ENCODE data around the gene BCAS4.
"Not testable (repeated sequence)": the region's sequence is repeated elsewhere in the genome, so short reads cannot be mapped to it uniquely, and the experiment has no call there.

The BCAS4 gene

DNA sequence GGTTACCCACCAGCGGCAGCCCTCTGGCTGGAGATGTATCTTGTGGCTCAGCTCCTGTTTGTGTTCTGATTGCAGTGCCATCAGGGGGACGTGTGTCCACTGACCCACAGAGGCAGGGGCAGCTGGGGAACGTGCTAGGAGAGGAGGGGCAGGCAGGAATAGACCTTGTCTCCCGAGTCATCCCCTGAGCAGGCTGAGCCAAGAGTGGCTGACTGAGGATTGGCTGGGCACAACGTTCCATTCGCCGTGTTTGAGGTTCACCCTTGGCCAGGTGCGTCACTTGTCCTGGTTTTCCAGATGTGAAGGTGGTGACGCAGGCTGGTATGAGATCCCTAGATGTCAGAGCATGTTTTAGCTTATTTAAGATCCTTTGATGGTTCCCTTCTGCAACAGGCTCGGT is 78.7 kb downstream of the BCAS4 start:
- DNase-seq (ENCODE audit: extremely low read depth in 1 of 2, low read depth in 1 of 2), result no peak

DNA sequence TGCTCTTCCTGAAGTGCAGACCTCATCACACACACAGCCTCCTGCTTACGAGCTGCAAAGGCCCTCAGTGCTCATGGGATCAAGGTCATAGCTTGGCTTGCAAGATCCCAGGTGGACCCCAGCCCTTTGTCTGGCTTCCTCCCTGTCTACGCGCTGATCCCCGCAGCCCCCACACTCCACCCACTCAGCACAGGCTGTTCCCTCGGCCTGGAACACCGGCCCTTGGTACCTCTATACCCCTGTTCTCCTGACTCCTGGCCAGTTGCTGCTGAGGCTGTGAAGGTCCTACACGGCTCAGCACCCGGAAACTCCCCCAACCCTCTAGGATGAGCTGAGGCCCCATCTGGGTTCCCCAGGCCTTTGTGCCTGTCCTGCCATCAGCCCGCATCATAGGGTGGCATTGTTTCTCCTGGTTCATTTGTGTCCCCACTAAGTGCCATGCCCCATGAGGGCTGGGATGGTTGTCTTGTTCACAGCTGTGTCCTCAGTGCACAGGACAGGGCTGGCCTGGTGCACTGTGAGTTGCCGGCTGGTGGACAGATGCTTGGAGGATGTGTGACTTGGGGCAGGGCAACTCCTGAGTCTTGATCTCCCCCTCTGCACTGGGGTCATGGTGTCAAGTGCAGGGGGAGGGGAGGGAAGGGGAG is 79.4 kb downstream of the BCAS4 start:
- DNase-seq (ENCODE audit: extremely low read depth in 1 of 2, low read depth in 1 of 2), result no peak

DNA sequence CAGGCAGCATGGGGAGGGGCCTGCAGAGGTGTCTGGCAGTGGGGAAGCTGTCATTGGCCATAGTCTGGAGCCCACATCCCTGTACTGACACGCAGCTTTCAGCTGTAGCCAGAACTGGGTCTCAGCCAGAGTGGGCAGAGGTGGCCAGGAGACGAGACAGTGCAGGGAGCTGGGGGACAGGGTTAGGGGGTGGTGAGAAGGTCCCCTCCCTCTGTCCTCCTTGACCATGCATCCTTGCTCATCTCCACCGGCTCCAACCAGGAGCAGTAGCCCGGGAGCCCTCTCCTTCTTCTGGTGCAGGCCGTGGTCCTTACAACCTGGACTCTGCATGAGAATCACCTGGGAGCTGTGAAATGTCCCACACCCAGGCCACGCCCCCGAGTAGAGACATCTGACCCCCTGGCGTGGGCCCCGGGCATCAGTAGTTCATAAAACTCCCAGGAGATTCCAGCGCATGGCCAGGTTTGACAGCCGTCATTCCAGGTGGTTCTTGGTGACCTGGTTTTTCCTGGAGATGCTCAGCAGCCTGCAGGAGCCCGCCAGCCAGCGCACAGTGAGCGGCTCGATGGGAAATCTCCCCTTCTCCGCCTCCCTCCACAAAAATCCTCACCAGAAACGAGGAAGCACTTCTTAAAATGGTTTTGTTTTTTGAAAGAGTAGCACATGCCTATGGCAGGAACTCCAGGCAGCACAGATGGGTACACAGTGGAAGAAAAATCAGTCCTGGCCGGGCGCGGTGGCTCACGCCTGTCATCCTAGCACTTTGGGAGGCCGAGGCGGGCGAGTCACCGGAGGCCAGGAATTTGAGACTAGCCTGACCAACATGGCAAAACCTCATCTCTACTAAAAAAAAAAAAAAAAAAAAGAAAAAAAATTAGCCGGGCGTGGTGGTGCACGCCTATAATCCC is 80.2 kb downstream of the BCAS4 start:
- DNase-seq (ENCODE audit: extremely low read depth in 1 of 2, low read depth in 1 of 2), result no peak

DNA sequence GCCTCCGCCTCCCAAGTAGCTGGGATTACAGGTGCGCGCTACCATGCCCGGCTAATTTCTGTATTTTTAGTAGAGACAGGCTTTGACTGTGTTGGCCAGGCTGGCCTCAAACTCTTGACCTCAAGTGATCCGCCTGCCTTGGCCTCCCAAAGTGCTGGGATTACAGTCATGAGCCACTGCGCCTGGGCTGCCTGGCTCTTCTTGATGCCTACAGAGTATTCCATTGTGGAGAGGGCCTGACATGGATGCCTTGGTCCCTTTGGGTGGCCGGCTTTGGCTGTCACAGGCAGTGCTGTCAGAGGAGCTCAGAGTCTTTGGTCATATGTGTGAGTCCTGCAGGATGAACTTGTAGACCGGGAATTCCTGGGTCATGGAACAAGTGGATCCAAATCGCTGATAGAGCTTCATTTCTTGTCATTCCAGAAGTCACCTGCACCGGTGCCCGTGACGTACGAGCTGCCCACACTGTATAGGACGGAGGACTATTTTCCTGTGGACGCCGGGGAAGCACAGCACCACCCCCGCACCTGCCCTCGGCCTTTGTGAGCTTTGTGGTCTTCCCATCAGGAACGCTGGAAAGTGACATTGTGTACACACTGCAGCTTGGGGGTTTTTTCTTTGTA is 81.3 kb downstream of the BCAS4 start:
- DNase-seq (ENCODE audit: extremely low read depth in 1 of 2, low read depth in 1 of 2), result no peak

DNA sequence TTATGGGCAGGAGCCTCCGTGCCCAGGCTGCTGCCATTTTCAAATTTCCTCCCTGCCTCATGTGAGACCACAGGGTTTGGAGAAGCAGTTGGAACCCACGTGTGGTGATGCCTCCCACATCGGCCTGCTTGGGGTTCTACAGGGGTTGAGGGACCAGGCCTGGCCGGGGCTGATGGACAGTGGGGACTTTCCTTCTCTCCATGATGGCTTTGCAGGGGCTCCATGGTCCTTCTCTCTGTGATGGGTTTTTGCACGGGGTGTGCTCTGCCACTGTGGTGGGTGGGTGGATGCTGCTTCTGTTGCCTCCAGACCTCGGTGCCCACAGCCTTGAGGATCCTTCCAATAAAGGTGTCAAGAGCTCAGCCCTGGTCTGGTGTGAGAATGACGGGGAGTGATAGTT is 82.0 kb downstream of the BCAS4 start:
- DNase-seq (ENCODE audit: extremely low read depth in 1 of 2, low read depth in 1 of 2), result no peak

DNA sequence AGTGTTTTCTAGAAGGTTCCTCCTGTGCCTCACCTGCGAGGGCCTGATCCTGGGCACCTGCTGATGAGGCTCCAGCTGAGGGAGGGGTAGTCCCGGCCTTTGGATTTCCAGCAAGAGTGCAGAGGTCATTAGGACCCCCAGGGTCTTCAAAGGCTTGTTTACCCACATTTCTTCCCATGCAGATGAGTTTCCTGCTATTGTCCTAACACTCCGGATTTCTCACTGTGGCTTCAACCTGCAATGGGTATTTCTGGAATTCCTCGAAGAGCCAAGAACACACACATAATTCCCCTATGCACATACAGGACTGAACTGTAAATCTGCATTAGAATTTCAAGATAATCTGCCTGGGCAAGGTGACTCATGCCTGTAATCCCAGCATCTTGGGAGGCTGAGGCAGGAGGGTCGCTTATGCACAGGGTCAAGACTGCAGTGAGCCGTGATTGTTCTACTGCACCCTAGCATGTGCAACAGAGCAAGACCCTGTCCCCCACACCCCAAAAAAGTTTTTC is 82.4 kb downstream of the BCAS4 start:
- no peak for DNase-seq (ENCODE audit: extremely low read depth in 1 of 2, low read depth in 1 of 2)

DNA sequence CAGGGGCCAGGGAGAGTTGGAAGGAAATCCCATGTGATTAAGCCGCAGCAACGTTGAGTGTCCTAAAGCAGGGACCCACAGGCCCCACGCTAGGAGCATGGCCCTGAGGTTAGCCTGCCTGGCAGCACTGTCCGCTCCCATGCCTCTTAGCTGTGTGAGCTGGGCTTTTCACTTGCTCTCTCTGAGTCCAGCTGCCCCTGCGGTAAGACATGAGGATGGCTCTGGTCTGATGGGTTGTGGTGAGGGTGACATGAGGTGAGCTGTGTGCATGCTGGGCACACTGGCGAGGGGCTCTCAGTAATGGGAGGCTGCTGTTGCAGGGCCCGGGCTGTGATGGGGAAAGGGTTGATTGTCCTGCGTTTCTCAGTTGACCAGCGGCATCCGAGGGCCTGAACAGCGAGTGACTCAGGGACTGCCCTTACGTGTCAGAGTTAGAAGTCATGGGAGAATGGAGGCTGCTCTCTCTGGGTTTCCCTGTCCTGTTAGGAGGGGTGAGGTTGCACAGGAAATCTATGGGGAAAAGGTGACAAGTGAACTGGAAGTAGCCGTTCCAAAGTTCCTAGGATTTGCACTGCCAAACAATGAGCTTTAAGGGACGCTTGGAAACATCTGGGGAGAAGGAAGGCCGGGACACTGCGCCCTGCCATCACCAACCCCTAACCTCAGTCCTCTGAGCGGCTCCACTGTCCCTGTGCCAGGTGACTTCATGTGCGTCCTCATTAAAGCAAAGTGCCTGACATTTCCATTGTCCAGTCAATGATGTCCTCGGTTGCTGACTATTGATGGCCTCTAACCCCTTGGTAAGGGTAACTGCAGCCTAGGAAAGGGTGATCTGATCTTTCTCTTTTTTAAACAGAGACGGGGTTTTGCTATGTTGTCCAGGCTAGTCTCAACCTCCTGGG is 85.0 kb downstream of the BCAS4 start:
- DNase-seq (ENCODE audit: extremely low read depth in 1 of 2, low read depth in 1 of 2), result no peak

DNA sequence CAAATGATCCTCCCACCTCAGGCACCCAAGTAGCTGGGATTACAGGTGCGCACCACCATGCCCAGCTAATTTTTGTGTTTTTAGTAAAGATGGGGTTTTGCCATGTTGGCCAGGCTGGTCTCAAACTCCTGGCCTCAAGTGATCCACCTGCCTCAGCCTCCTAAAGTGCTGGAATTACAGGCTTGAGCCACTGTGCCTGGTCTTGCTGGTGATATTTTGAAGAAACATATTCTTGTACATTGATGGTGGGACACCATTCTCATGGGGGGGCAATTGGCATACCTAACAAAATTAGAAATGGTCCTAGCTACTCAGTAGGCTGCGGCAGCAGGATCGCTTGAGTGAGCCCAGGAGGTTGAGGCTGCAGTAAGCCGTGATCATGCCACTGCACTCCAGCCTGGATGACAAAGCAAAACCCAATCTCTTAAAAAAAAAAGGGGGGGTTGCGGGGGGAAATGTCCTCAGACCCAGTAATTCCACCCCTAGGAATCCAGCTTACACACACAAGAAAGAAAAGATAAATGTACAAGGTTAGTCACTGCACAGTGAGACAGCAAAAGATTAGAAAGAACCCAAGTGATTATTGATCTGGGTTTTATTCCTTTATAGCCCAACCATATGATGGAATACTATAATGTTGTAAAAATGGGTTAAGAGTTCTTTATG is 87.0 kb downstream of the BCAS4 start:
- DNase-seq (ENCODE audit: extremely low read depth in 1 of 2, low read depth in 1 of 2), result not testable (repeated sequence)

DNA sequence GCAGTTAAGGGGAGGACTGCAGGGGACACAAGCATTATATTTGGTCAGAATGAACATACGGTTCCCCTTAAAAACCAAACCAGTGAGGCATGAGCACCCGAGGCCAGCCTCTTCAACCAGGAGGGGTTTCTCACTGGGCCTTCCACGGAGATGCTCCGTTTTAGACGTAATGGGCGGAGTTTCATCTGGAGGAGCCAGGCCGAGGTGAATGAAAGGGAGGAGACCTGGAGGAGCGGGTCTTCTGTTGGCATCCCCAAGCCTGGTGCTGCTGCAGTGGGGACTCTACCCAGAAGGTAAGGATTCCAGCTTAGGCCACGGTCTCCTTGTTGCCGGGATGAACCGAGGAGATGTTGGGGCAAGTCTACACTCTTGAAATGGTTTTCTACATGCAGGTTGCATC is 89.0 kb downstream of the BCAS4 start:
- DNase-seq (ENCODE audit: extremely low read depth in 1 of 2, low read depth in 1 of 2), result no peak

DNA sequence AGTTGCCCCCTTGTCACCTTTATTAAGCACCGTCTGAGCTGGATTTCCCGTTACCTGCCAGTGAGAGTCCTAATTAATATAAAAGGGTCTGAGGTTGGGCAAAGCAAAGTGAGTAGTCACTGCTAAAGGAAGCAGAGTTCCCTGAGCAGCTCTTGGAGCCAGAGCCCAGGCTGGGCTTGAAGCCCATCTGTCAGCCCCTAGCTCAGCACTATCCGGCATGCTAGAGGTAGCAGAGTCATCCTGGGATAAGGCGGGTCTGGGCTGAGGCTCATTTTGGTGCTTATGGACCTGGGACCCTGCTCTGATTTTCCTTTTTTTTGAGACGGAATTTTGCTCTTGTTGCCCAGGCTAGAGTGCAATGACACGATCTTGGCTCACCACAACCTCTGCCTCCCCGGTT is 90.2 kb downstream of the BCAS4 start:
- no peak for DNase-seq (ENCODE audit: extremely low read depth in 1 of 2, low read depth in 1 of 2)

DNA sequence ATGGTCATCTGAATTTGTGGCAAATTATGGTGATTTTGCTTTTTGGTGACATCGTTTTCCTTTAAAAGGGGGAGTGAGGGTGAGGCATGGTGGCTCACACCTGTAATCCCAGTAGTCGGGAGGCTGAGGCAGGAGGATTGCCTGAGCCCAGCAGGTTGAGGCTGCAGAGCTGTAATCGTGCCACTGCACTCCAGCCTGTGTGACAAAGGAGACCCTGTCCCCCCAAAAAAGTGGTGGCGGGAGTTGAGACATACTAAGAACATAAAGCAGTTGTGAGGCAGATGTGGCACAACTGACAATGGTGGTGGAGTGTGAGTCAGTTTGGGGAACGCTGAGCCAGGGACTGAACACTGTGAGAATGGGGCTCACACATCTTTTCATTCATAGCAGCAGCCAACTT is 90.9 kb downstream of the BCAS4 start:
- no peak for DNase-seq (ENCODE audit: extremely low read depth in 1 of 2, low read depth in 1 of 2)

DNA sequence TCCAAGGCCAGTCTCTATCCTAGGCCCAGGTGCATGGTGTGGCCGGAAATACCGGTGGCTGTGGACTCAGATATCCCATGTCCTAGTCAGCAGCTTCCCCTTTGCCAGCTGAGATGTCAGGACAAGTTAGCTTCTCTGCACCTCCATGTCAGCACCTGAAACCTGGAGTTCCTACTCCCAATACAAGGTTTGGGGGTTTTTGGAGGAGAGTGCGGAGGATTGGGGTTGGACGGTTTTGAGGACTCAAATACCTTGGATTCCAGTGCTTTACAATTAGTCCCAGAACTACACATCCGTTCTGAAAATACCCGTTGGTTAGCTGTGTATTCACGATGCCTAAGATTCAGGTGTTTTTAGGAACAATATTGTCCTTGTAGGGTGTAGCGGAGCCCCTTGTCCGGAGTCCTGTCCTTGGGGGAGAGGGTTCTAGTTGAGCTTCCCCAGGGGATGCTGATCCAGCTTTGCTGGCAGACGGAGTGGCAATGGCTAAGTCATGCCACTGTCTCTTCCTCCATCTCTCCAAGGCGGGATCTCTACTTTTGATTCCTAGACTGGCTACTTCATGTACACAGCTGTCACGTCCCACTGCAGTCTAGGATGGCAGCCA is 91.4 kb downstream of the BCAS4 start:
- DNase-seq (ENCODE audit: extremely low read depth in 1 of 2, low read depth in 1 of 2), result no peak

DNA sequence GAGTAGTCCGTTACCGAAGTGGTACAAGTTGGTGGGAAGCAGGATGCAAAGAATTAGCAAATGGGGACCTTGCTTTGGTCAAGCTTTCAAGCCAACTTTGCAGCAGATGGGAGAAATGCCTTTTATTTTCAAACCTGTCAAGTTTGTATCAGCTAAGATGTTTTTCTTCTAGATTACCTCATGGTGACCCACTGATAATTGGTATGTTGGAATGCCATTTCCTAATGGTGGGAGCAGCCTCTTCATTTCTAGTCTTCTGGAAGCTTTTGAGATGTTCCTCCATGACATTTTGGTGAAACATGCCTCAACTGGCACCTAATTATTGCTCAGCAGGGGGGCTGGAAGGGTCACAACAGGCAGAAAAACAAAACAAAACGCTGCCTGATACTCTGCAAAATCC is 92.7 kb downstream of the BCAS4 start:
- DNase-seq (ENCODE audit: extremely low read depth in 1 of 2, low read depth in 1 of 2), result no peak

DNA sequence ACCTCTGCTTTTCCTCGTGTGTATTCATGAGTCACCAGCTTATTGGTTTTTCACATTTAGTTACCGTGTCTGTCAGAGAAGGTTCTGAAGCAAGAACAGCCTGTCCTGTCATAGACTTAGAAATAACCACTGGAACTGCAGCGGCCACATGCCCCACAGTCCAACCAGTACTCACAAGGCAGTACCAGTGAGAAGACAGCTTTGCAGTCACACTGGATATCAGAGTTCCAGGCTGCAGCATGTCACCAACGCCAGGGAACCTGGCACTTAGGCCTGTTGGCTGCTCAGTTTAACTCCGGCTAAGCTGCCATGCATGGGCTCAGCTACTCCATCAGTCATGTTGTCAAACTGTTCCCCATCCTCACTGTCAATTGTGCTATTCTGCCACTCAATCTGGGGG is 96.3 kb downstream of the BCAS4 start:
- DNase-seq (ENCODE audit: extremely low read depth in 1 of 2, low read depth in 1 of 2), result no peak

DNA sequence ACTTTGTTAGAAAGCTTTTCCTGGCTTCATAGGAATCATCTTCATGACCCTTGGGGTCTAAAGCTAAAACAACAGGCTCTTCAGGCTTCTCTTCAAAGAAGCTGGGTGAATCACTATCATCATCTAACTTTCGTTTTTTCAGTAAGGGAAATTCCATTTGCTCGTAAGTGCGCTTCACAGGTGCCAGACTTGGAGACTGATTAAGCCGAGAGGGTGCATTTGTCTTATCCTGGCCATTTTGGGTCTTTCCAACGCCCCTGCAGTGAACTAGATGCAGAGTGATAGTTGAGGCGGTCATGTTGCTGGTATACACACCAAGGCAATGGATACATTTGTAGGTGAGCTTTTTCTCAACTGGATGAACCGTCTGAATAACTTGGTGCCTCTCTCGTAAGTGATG is 97.5 kb downstream of the BCAS4 start:
- DNase-seq (ENCODE audit: extremely low read depth in 1 of 2, low read depth in 1 of 2), result no peak

DNA sequence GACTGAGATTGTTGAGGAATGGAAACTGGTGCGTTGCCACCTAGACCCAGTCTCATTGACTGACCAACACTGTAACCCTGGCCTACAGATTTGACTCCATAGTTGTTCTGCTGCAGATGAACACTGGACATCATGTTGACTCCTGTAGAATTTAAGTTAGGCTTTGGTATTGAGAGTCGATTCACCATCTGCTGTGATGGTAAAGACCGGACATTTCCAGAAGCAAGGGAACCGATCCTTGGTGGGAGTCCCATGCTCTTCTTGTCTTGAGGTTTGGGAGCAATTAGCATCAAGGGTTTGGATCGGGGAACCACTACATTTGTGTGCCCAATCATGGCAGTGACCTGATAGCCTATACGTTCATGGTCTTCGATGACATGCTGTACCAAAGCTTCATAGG is 98.8 kb downstream of the BCAS4 start:
- DNase-seq (ENCODE audit: extremely low read depth in 1 of 2, low read depth in 1 of 2), result no peak

DNA sequence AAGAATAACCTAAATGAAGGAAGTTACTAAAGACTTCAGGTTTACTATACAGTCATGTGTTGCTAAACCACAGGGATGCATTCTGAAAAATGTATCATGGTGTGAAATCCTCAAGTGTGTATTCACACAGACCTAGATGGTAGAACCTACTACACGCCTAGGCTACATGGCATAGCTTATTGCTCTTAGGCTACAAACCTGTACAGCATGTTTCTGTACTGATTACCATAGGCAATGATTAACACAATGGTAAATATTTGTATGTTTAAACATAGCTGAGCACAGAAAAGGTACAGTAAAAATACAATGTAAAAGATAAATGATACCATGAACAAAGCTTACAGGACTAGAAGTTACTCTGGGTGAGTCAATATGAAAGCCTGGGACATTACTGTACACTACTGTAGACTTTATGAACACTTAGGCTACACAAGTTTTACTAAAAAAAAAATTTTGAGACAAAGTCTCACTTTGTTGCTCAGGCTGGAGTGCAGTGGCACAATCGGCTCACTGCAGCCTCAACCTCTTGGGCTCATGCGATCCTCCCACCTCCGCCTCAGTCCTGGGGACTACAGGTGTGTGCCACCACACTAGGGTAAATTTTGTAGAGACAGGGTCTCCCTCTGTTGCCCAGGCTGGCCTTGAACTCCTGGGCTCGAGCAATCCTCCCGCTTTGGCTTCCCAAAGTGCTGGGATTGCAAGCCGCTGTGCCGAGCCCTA is 100.4 kb downstream of the BCAS4 start:
- no peak for DNase-seq (ENCODE audit: extremely low read depth in 1 of 2, low read depth in 1 of 2)

DNA sequence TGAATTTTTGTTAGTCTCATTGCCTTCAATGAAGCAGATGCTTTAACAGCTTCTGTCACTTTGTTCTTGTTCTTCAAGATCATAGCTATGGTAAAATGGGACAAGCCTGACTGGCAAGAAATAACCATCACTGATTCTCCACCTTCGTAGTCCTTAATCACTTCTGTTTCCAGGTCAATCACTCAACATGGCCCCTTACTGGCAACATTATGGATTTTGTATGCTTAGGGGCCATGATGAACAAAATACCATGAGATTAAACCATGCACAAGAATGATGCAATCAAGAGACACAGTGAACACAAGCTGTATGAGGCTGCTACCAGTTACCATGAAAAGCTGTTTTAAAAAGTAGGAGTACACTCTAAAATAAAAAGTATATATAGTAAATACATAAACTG is 103.6 kb downstream of the BCAS4 start:
- no peak for DNase-seq (ENCODE audit: extremely low read depth in 1 of 2, low read depth in 1 of 2)

DNA sequence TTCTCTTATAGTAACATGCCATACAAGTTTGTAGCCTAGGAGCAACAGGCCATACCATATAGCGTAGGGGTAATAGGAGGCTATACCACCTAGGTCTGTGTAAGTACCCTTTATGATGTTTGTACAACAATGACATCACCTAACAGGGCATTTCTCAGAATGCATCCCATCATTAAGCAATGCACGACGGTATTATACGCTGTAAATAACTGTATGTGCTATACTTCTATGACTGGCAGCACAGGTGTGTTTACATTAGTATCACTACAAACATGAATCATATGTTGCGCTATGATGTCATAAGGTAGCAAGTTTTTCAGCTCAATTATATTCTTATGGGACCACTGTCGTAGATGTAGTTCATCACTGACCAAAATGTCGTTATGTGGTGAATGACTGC is 105.4 kb downstream of the BCAS4 start:
- no peak for DNase-seq (ENCODE audit: extremely low read depth in 1 of 2, low read depth in 1 of 2)

Measured in activated CD8-positive, alpha-beta memory T cell treated with anti-CD3 and anti-CD28 coated beads for 1 hour (primary cell).